ENCODE results near the gene SIT1.

DNA sequence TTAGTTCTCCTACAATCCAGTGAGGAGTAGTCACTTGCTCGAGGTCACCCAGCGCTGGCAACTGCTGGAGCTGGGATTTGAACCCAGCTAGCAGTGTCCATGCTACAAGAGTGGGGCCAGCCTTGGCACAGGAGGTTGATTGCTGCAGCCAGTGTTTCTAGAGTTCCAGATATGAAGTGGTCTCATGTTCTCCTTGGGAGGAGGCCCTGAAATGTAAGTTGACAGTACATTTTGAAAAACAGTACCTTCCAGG is 8.2 kb upstream of the SIT1 start:
- TF ChIP-seq, protein P1, sequence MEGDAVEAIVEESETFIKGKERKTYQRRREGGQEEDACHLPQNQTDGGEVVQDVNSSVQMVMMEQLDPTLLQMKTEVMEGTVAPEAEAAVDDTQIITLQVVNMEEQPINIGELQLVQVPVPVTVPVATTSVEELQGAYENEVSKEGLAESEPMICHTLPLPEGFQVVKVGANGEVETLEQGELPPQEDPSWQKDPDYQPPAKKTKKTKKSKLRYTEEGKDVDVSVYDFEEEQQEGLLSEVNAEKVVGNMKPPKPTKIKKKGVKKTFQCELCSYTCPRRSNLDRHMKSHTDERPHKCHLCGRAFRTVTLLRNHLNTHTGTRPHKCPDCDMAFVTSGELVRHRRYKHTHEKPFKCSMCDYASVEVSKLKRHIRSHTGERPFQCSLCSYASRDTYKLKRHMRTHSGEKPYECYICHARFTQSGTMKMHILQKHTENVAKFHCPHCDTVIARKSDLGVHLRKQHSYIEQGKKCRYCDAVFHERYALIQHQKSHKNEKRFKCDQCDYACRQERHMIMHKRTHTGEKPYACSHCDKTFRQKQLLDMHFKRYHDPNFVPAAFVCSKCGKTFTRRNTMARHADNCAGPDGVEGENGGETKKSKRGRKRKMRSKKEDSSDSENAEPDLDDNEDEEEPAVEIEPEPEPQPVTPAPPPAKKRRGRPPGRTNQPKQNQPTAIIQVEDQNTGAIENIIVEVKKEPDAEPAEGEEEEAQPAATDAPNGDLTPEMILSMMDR (IDR thresholded peaks at IDR 0.05; ENCODE audit: low read length) = no peak
- no peak for TF ChIP-seq EZH2 (IDR thresholded peaks at IDR 0.05; ENCODE audit: borderline replicate concordance, low read length)
